LHCN-M2 (cell line): ENCODE data around the gene SLC66A2. TPM values are rescaled to one million over a fixed set of nuclear protein-coding genes. Genes with fewer than 3 reads are reported as not detected.
A peak's percentile ranks its signal among the peaks of the same experiment; 100 is the strongest.

Experiments
- DNase-seq: peaks from one replicate; pipeline ENCODE4 v3.0.0-alpha.2; 2012; ENCODE audit warnings: low read depth
- total RNA-seq: library from RNA; depleted of rRNA; stranded (reverse); fragments of >200 nt; gene quantifications from 2 replicates; pipeline ENCODE4 v1.2.3, GENCODE V29; 2014

SLC66A2 gene
- total RNA-seq, 1 experiment from 2014 or later, result 45.2 TPM

GRCh38 chr18:79952456-79952995 lies 1.1 kb upstream of the SLC66A2 start:
- DNase-seq, result no peak

DNA sequence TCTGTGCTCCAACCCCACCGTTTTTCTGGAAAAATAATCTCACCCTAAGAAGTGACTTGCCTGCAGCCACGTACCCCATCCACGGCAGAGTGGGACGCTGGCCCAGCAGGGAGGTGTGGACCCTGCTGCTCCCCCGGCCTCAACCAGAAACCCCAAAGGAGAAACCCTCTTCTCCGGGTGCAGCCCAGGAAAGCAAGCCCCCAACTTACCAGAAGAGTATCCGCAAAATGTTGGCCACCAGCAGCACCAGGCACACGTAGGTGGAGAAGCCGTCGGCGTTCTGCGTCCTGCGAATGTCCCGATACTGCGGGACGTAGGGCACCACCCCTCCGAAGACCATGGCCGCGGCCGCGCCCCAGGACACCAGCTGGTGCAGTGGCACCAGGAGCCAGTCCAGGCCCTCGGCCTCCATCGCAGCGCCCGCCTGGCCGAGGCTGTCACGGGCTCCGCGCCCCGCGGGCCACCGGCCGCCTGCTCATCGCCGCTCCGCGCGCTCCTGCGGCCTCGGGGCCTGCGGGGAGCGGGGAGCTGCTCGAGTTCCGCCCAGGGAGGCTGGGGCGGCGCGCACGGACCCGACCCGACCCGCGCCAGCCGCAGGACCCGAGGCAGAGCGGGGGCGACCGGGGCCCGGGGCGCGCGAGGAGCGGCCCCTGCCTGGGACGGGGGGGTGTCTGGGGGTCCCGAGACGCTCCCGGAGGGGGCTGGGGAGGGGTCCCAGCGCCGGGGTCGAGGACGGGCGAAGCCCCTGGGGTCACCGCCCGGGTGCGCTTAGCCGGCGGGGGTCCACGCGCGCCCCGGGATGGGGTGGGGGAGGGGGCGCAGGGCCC lies 725 bp downstream of the SLC66A2 start:
- peak; percentile 28 for DNase-seq

DNA sequence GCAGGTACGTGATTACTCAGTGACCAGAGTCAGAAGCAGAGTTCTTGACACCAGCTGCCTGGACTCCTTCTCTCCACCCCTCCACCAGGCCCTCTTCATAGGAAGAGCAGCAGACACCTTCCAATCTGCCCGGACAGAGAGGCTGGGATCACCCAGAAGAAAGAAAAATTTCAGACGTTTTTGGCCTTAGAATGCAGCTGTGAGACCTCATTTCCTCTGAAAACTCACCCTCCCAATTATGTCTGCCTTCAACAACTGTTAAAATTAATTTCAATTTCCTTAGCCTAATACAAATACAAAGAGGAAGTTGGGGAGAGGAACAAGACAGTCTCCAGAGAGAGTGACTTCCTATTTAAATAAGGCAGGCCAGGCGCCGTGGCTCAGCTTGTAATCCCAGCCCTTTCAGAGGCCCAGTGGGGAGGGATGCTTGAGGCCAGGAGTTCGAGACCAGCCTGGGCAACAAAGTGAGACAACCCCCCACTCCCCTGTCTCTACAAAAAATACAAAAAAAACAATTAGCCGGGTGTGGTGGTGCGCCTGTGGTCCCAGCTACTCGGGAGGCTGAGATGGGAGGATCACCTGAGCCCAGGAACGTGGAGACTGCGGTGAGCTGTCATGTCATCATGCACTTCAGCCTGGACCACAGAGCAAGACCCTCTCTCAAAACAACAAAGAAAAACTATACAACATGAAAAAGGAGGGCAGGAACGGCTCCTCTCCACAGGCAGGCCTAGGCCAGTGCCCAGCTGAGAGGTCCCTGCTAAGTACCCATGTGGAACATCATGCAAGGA lies 1.6 kb downstream of the SLC66A2 start:
- DNase-seq, result no peak

- DNase-seq, result no peak
Observed at GRCh38 chr18:79948719-79949411, 2.6 kb downstream of the SLC66A2 start.

DNA sequence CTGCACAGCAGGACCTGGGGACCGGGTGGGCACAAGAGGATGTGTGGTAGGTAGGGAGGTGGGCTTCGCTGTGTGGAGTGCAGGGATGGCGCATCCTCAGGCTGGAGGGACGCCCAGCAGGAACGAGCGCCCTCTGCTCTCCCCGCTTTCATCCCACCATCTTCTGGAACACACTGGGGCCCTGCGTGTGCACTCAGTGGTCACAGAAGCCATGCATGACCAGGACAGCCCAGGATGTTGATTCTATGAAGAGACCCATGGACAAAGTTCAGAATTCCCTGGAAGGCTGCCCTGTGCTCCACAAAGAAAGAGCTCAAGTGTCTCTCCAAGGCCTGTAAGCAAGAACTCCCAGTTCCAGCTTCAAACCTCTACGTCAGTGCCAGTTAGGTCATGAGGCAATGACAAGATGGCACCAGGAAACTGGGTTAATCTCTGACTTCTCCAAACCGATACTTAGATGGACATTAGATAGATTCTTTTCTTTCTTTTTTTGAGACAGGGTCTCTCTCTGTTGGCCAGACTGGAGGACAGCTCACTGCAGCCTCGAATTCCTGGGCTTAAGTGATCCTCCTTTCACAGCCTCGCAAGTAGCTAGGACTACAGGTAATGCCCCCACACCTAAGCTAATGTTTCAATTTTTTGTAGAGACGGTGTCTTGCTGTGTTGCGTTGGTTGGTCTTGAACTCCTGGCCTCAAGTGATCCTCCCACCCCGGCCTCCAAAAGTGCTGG lies 3.4 kb downstream of the SLC66A2 start:
- DNase-seq, result no peak

GRCh38 chr18:79947054-79947755 lies 4.2 kb downstream of the SLC66A2 start:
- no peak for DNase-seq

DNA sequence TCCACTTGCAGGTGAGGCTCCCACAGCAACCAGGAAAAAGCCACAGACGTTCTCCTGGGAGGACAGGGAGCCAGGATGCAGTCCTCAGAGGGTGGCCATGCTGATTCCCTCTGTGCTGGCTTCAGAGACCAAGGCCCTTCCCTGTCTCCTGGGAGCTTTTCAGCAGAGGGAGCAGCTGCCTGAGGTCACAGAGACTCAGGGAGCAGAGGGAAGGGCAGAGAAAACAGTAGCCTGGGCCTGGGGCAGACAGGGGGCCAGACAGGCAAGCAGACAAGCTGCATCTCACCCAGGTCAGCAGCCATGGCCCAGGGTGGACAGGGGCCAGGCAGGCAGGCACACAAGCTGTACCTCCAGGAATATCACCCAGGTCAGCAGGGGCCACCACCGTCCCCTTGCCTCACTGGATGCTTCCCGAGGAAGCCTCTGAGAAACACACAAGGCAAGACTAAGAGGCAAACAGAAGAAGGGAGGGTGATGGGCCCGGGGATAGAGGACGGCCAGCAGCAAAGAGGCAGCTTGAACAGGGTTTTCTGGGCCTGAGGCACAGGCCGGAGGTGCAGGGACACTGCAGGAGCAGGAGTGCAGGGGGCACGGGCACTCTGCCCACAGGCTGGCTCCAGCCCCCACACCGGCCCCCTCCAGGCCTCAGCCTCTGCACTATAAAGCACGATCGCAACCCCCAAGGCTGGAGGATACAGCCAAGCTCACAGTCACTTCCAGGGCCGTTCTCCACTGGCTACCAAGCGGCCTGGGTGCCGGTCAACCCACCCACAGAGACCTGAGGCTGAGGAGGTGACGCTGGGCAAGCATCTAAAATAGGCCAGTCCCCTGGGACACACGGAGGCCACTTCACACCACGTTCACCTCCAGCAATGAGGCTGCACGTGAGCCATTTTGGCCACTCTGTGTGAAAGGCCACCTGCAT lies 6.1 kb downstream of the SLC66A2 start:
- no peak for DNase-seq

GRCh38 chr18:79944746-79945117 lies 6.7 kb downstream of the SLC66A2 start:
- no peak for DNase-seq

DNA sequence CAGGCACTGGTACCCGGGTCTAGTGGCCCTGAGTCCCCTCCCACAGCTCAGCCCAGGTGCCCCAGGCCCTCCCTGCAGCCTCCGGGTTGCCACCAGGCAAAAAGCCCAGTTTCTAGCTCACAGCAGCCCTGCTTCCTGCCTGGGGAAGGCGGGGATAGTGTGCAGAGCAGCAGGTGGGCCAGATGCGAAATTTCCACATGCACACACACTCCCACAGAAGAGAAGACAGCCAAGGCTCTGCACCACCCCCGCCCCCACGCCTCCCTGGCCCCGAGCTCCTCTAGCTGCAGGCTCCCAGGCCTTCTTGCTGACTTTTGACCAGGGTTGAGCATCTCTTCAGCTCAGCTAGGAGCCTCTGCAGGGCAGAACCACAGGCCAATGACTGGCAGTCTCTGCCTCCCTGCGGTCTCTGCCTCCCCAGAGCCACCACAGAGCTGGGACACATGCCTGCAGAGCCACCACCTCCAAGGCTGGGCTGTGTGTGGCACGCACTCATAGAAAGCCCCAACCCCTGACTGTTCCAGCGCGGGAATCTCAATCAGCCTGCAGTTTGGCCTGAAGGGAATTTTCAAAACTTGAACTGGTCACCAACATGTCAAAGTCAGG lies 7.2 kb downstream of the SLC66A2 start:
- no peak for DNase-seq

GRCh38 chr18:79943608-79944125 lies 7.8 kb downstream of the SLC66A2 start:
- DNase-seq, result no peak

DNA sequence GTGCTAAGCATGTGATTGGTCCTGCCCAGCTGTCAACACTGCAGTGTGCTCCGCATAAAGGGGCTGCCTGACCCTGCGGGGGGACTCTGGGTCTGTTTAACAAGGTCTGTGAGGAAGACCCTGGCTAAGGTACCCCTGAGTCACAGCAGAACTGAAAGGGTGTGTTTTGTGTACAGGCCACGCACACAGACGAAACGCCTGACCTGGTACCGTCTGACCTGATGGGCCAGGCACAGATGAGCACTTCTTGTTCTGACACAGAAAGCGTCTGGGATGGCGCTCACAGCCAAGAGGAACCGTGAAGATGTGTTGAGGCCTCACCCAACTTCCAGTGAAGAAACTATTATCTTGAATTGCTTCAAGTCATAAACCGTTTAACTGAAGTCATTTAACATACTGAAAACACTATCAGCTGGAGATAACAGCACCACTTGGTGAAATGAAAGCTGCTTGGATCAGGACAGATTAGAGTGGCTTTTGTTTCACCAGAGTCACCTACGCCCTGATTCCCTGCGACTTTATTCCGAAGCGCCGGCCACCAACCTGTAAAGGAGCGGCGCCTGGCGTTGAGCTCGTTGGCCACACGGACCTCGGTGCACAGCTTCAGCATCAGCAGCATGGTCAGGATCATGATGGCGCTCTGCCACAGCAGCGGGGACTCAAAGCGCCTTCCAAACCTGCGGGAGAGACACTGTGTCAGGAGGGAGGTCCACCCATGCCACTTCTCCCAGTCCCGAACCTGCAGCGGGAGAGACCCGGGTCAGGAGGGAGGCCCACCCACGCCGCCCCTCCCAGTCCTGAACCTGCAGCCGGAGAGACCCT lies 8.5 kb downstream of the SLC66A2 start:
- DNase-seq, result no peak

- DNase-seq, result no peak
Observed at GRCh38 chr18:79942211-79942610, 9.2 kb downstream of the SLC66A2 start.

- no peak for DNase-seq
Observed at GRCh38 chr18:79941473-79942119, 9.9 kb downstream of the SLC66A2 start.

DNA sequence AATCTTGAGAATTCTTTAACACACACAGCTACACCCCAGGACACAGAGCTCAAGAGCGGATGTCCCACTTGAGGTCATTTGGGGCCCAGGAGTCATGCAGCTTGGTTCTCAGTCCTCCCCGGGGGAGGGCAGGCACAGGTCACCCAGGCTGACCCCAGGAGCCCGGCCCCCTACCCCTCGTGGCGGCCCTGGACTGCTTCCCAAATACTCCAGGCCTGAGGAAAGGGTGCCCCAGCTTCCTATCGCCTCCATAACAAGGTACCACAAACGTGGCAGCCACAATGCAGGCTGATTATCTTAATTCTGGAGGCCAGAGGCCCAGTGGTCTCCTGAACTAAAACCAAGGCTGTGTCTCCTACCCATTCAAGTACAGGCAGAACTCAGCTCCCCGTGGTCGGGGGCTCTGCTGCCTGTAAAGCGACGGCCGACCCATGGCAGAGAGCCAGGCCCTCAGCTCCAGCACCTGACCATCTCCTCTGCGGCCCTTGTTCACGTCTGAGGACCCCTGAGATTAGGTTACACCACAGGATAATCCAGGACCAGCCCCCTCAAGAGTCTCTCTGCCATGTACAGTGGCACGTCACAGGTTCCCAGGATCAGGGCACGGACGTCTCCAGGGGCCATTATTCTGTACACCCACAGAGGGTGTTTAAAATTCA lies 10.5 kb downstream of the SLC66A2 start:
- no peak for DNase-seq

DNA sequence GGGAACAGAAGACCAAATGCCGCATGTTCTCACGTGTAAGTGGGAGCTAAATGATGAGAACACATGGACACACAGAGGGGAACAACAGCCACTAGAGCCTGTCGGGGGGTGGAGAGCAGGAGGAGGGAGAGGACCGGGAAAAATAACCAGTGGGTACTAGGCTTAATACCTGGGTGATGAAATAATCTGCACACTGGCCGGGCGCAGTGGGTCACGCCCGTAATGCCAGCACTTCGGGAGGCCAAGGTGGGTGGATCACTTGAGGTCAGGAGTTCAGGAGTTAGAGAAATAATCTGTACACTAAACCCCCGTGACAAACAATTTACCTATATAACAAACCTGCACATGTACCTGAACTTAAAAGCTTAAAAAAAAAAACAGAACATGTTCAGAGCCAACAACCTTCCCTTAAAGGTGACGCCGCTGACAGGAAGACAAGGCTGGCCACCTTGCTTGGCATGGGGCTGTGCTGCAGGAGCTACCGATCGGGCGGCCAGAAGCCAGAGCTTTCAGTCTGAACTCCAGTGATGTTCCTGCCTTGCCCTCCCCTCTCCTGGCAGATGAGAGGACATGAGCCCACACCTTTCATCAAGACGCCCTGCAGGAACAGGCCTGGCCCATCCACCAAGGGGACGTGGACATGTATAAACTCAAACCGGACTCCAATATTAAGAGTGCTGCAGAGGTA lies 11.2 kb downstream of the SLC66A2 start:
- DNase-seq, result no peak

GRCh38 chr18:79939096-79939495 lies 12.4 kb downstream of the SLC66A2 start:
- DNase-seq, result no peak
